ENCODE measurements around the gene DCLK1.
"Not testable (repeated sequence)": the region's sequence is repeated elsewhere in the genome, so short reads cannot be mapped to it uniquely, and the experiment has no call there.

Gene DCLK1

GRCh38 chr13:35979361-35979951 is 151.7 kb downstream of the DCLK1 start:
- DNase-seq = no peak

GRCh38 chr13:35978607-35979316 is 152.4 kb downstream of the DCLK1 start:
- DNase-seq = no peak

- no peak for DNase-seq
Measured at GRCh38 chr13:35977060-35977459, 154.1 kb downstream of the DCLK1 start.

DNA sequence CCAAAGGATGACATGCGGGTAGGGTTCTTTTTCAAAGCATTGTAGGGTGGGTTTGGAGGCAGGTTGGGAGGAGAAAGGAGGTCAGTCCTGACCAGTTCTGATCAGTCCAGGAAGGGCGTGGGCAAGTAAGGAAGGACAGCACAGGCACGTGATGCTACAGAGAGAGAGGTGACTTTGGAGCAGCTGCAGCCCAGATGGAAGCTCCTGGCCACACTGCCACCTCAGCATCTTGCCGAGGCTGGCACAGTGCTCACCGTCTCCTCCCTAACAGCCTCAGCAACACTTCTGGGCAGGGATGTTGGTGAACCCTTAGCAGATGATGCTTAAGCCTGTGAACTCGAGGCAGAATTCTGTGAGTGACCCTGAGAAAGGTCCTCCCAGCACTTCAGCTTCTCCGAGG is 155.1 kb downstream of the DCLK1 start:
- DNase-seq = no peak

- not testable (repeated sequence) for DNase-seq
Measured at GRCh38 chr13:35966951-35967350, 164.2 kb downstream of the DCLK1 start.

DNA sequence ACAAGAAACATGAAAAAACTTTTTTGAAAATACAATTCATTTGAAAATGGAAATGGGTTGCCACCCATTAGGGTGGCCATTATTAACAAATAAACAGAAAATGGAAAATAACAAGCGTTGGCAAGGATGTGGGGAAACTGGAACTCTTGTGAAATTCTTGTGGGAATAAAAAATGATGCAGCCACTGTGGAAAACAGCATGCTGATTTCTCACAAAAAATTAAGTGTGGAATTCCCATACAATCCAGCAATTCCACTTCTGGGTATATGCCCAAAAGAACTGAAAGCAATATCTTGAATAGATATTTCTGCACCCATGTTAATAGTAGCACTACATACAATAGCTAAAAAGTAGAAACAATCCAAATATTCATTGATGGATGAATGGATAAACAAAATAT is 165.2 kb downstream of the DCLK1 start:
- DNase-seq = no peak

DNA sequence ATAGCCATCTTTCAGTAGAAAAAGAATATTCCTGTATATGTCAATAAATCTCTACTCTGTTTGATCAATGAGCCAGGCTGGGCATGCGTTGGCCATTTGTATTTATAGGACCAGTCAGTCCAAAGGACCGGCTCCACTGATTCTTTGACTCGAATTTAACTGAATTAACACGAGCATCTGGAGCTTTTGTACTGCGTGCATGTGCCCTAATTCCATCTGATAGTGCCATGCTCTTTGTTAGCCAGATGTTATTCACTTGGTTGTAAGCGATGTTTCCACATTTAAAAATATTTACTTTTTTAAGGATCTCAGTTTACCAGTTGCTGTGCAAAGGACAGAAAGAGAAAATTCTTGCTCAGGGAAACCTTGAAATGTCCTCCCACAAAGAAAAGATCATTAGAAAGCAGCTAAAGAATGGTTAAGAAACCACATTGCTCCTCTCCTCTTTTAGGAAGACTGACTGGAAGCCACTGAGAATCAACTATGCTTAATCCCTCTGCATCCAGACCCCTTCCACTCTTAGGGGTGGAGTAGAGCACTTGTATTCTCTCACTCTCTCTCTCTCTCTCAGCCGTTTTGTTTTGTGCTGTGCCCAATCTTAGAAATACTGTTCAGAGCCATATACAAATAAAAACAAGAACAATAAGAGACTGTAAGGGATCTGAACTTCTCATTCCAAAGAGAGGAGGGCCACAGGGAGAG is 165.8 kb downstream of the DCLK1 start:
- DNase-seq = no peak

GRCh38 chr13:35964863-35965180 is 166.4 kb downstream of the DCLK1 start:
- DNase-seq = no peak

DNA sequence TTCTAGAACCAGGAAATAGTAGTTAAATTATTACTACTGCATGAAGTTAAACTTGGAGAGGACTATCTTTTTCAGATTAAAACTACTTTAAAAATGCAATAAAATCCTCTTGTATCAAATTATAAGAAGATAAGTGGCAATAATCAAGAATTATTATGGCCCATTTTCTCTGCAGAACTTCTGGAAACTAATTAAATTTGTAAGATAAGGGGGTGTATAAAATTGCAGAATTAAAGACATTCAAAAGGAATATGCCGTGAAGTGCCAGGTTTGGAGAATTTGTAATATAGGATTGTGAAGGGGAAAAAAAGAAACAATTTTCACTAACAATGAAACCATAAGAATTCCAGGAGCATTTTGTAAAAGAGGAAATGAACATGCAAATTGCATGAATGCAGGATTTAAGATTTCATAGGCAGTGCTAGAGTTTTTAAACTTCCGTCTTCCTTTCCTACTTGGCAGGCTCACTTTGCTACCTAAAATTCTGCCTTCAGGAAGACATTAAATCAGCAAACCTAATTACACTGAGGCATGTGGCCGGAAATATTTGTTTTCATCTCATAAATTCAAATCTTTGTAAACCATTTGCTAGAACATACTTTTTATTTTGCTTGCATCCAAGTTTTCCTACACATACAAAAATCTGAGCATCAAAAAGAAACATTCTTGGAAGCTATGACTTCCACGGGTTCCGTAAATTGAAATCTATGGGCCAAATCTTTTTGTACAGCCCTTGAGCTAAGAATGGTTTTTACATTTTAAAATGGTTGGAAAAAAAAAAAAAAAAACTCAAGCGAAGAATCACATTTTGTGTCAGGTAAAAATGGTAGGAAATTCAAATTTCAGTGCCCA is 166.9 kb downstream of the DCLK1 start:
- DNase-seq = no peak

DNA sequence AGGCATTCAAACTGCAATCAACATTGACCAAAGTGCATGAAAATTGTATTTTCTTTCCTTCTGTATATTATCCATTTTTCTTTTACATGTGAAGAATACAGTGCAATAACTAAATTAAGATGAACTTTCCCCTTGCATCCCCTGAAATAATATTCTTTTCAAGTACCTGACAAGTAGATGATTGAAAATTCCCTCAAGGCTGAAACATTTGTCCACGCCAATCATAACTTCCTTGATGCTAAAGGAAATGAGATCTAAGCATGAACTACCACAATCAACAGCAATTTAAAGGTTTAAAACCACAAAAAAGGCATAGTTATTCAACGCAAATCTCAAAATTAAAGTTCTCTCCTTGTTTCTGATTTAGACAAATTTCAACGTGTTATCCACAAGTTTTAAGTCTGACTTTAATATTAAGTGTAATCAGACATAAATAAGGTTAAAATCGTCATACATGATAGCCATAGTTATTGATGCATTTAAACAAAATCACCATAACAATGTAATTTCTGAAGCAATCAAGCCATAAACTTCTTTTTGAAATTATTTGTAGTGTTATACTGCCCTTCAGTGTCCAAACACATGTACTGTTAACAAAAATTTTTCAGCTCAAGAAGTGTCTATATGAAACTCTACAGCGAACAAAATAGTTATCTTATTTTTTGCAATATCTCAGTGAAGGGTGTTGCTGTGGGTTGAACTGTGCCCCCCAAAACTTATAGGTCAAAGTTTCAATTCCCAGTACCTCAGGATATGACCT is 169.5 kb downstream of the DCLK1 start:
- DNase-seq = no peak

GRCh38 chr13:35961002-35961401 is 170.2 kb downstream of the DCLK1 start:
- DNase-seq = no peak

GRCh38 chr13:35957996-35958395 is 173.2 kb downstream of the DCLK1 start:
- DNase-seq = no peak

GRCh38 chr13:35957241-35957731 is 173.9 kb downstream of the DCLK1 start:
- DNase-seq = no peak

GRCh38 chr13:35956074-35956473 is 175.1 kb downstream of the DCLK1 start:
- no peak for DNase-seq

- DNase-seq = no peak
Measured at GRCh38 chr13:35954207-35954560, 177.0 kb downstream of the DCLK1 start.

DNA sequence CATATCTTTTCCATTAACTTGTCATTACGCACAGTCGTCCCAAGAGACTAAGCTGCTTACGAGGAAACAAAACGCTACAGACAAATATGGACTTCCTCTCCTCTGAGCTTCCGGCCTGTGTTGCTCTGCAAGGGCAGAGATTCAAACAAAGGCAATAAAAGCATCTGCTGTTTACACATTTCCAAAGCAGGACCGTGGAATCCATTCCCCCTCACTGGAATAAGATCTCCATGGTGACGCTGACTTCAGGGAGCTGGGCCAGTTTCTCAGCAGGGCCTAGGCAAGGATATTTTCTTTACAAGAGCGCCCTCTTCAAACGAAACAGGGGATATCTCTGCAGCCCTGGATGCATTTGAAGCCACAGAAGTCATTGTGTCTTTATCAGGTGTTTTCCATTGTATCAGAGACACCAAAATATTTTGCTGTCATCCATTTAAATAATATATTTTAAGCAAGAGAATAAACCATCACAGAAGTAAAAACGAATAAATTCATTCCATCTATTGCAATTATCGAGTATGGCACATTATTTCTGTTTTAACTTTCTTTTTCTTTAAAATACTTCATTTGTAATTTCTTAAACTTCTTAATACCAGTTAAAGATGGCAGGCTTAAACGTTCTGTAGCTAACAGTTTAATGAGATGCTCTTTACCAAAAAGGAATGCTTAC is 177.5 kb downstream of the DCLK1 start:
- DNase-seq = no peak

GRCh38 chr13:35947315-35947714 is 183.9 kb downstream of the DCLK1 start:
- no peak for DNase-seq

DNA sequence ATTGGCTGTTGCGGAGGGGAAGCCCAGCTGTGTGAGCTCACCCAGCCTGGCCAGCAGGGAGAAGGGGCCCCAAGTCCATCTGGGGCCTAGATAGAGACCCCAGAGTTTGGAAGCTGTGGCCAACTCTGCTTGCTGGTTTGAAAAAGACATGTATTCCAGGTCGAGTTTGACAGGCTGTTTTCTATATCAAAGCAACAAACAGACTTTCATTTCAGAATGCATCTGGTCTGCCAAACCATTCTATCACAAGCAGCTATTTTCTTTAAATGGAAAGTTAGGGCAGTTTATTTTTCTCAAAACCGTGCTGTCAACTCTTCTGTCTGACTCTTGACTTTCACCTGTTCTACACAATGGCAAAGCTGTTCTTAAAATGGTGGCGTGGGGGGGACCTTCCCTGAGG is 185.8 kb downstream of the DCLK1 start:
- no peak for DNase-seq

DNA sequence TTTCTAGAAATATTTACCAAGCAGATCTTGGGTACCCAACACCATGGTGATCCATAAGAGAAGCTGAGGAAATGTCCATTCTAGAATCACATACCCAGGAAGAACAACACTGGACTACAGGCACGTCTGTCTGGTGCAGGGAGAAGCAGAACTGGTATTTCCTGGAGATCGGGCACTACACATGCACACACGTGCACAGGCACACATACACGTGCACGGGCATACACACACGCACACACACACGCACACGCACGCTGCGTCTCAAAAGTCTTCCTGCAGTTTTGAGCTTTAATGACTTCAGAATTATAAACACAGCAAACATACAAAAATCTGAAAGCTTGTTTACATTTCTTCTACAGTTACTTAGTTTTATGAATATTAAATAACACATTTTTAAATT is 189.8 kb downstream of the DCLK1 start:
- DNase-seq = no peak

GRCh38 chr13:35940734-35941133 is 190.4 kb downstream of the DCLK1 start:
- DNase-seq = no peak

- no peak for DNase-seq
Measured at GRCh38 chr13:35936246-35936978, 194.8 kb downstream of the DCLK1 start.

All from activated CD4-positive, CD25-positive, alpha-beta regulatory T cell (primary cell).